GM12872 (cell line): Measurements from ENCODE around the gene BOLA1.

Source experiments
- CTCF ChIP-seq: IDR thresholded peaks from 3 replicates; pipeline ENCODE4 v1.5.1; 2011; ENCODE audit warnings: low read depth, mild to moderate bottlenecking, low read length, moderate library complexity; ENCODE audit not compliant: insufficient read depth

The BOLA1 gene

GRCh38 chr1:149884433-149885338, 14.7 kb upstream of the BOLA1 start:
- TF ChIP-seq CTCF, result no peak

GRCh38 chr1:149885339-149886120, 13.8 kb upstream of the BOLA1 start:
- no peak for TF ChIP-seq CTCF

GRCh38 chr1:149886396-149887195, 12.8 kb upstream of the BOLA1 start:
- no peak for TF ChIP-seq CTCF

GRCh38 chr1:149887456-149888246, 11.7 kb upstream of the BOLA1 start:
- TF ChIP-seq CTCF, result 0 out of 3 replicates have a peak, but pooled peaks have one; percentile 6

GRCh38 chr1:149888247-149888998, 10.9 kb upstream of the BOLA1 start:
- peak; percentile 72 for TF ChIP-seq CTCF

GRCh38 chr1:149888999-149889289, 10.4 kb upstream of the BOLA1 start:
- no peak for TF ChIP-seq CTCF
